ENCODE measurements around the gene SERPINB8. TPM values are rescaled to one million over a fixed set of nuclear protein-coding genes. Genes with fewer than 3 reads are reported as not detected.
A peak's percentile ranks its signal among the peaks of the same experiment; 100 is the strongest.

The SERPINB8 gene
- total and polyA plus RNA-seq, 2 of the 13 experiments (the other 11 are each of a cell fraction or from before 2014, with no cell fraction given) = 0.95 to 2.2 TPM

GRCh38 chr18:63980896-63981460 is 11.1 kb downstream of the SERPINB8 start:
- DNase-seq (ENCODE audit: low spot score) (no peak), FAIRE-seq (no peak), ATAC-seq (no peak)
- Histone ChIP-seq H3K79me2 (ENCODE audit: insufficient read depth, low read length) (no peaks in the 10 kb centered on the region), H3K9ac (ENCODE audit: insufficient read depth, low read depth, low read length) (no peak overlapping the region), H3K27me3 (ENCODE audit: control insufficient read depth in 1 of 2, insufficient read depth in 2 of 2, low read length in 2 of 2) (no peaks in the 10 kb centered on the region), H3K27ac (ENCODE audit: extremely low read length, insufficient read depth, low read length) (no peak overlapping the region), H3K4me1 (ENCODE audit: insufficient read depth, low read length) (no peaks in the 10 kb centered on the region), H3K9me3 (ENCODE audit: low read length) (no peaks in the 10 kb centered on the region), H3K4me2 (ENCODE audit: low read depth, low read length) (no peak overlapping the region), H3K36me3 (replicated peaks in 1 of 2; ENCODE audit: control insufficient read depth in 1 of 2, insufficient read depth in 2 of 2, low read length in 2 of 2) (no peaks in the 10 kb centered on the region), H2AFZ (ENCODE audit: low read length) (no peak overlapping the region), H3K4me3 (replicated peaks in 1 of 3; ENCODE audit: insufficient read depth in 1 of 3, low read depth in 2 of 3, low read length in 3 of 3) (no peak overlapping the region), H4K20me1 (ENCODE audit: insufficient read depth, low read length) (no peaks in the 10 kb centered on the region)
- TF ChIP-seq ZNF574 (CRISPR knock-in tag; IDR thresholded peaks at IDR 0.05) (no peak), KLF12 (CRISPR knock-in tag; IDR thresholded peaks at IDR 0.05; ENCODE audit: borderline replicate concordance) (no peak)
- TF ChIP-seq, protein P1, sequence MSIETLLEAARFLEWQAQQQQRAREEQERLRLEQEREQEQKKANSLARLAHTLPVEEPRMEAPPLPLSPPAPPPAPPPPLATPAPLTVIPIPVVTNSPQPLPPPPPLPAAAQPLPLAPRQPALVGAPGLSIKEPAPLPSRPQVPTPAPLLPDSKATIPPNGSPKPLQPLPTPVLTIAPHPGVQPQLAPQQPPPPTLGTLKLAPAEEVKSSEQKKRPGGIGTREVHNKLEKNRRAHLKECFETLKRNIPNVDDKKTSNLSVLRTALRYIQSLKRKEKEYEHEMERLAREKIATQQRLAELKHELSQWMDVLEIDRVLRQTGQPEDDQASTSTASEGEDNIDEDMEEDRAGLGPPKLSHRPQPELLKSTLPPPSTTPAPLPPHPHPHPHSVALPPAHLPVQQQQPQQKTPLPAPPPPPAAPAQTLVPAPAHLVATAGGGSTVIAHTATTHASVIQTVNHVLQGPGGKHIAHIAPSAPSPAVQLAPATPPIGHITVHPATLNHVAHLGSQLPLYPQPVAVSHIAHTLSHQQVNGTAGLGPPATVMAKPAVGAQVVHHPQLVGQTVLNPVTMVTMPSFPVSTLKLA (IDR thresholded peaks at IDR 0.05) = peak; percentile 57
- BruUV-seq (replicated peaks) = no TSS peak
- WGBS (ENCODE audit: low lambda C conversion rate) = 74% methylated on average over 6 of the region's 6 CpGs
- POLR2A ChIA-PET = no interaction called here
- intact Hi-C loops (cut with micrococcal nuclease; ENCODE audit: unreplicated experiment) (no loop called here), in situ Hi-C loops (cut with HindIII; ENCODE audit: extremely low pct_ligation_motif_present, low pct_unique_long_range_greater_than_20kb) (no loop called here)
- CTCF ChIA-PET (ENCODE audit: low intra/inter-chr PET ratio, low total read pairs) = no interaction called here

GRCh38 chr18:63981719-63982118 is 11.8 kb downstream of the SERPINB8 start:
- no peak overlapping the region for H3K27ac ChIP-seq (ENCODE audit: extremely low read length, insufficient read depth, low read length)
- POLR2A ChIA-PET = no interaction called here
- intact Hi-C loops (cut with micrococcal nuclease; ENCODE audit: unreplicated experiment) (no loop called here), in situ Hi-C loops (cut with HindIII; ENCODE audit: extremely low pct_ligation_motif_present, low pct_unique_long_range_greater_than_20kb) (no loop called here)
- no TSS peak for BruUV-seq (replicated peaks)
- H3K79me2 ChIP-seq (ENCODE audit: insufficient read depth, low read length) = no peaks in the 10 kb centered on the region
- TF ChIP-seq ZNF775 (CRISPR knock-in tag; IDR thresholded peaks at IDR 0.05; ENCODE audit: borderline replicate concordance) (no peak), ZNF607 (CRISPR knock-in tag; IDR thresholded peaks at IDR 0.05; ENCODE audit: borderline replicate concordance) (no peak), ZNF780A (CRISPR knock-in tag; IDR thresholded peaks at IDR 0.05) (no peak), CEBPG (CRISPR knock-in tag; IDR thresholded peaks at IDR 0.05) (no peak), ERF (CRISPR knock-in tag; IDR thresholded peaks at IDR 0.05) (no peak), ZNF3 (CRISPR knock-in tag; IDR thresholded peaks at IDR 0.05) (no peak), ZC3H4 (CRISPR knock-in tag; IDR thresholded peaks at IDR 0.05; ENCODE audit: borderline replicate concordance) (no peak)
- H3K4me2 ChIP-seq (ENCODE audit: low read depth, low read length) = no peak overlapping the region
- H2AFZ ChIP-seq (ENCODE audit: low read length) = no peak overlapping the region
- DNase-seq (ENCODE audit: low spot score) (no peak), ATAC-seq (no peak), FAIRE-seq (no peak)
- no peak overlapping the region for H3K9ac ChIP-seq (ENCODE audit: insufficient read depth, low read depth, low read length)
- H3K4me1 ChIP-seq (ENCODE audit: insufficient read depth, low read length) = no peaks in the 10 kb centered on the region
- H4K20me1 ChIP-seq (ENCODE audit: insufficient read depth, low read length) = no peaks in the 10 kb centered on the region
- H3K9me3 ChIP-seq (ENCODE audit: low read length) = no peaks in the 10 kb centered on the region
- no peaks in the 10 kb centered on the region for H3K27me3 ChIP-seq (ENCODE audit: control insufficient read depth in 1 of 2, insufficient read depth in 2 of 2, low read length in 2 of 2)
- CTCF ChIA-PET (ENCODE audit: low intra/inter-chr PET ratio, low total read pairs) = no interaction called here
- H3K4me3 ChIP-seq (replicated peaks in 1 of 3; ENCODE audit: insufficient read depth in 1 of 3, low read depth in 2 of 3, low read length in 3 of 3) = no peak overlapping the region
- H3K36me3 ChIP-seq (replicated peaks in 1 of 2; ENCODE audit: control insufficient read depth in 1 of 2, insufficient read depth in 2 of 2, low read length in 2 of 2) = no peaks in the 10 kb centered on the region
- WGBS (ENCODE audit: low lambda C conversion rate) = 30% methylated on average over 2 of the region's 2 CpGs
